Loucy (cell line): ENCODE data around the gene B3GAT1.

Experiments used
- CTCF ChIP-seq: fragments of 200-600 bp; sonication (generic); conservative IDR thresholded peaks from 2 replicates; pipeline ENCODE4 v1.5.1; 2014; ENCODE audit warnings: mild to moderate bottlenecking, antibody characterized with exemption, low read length
- EZH2phosphoT487 ChIP-seq: fragments of 200-600 bp; IDR thresholded peaks from 2 replicates; pipeline ENCODE4 v1.6.1; 2018; ENCODE audit warnings: antibody characterized with exemption, mild to moderate bottlenecking, moderate library complexity, borderline replicate concordance

- TF ChIP-seq CTCF, result no peak
- no peak for TF ChIP-seq EZH2phosphoT487
Observed at GRCh38 chr11:134440851-134441250, 28.8 kb upstream of the B3GAT1 start.
